GM23248 (cell line): ENCODE data around the gene SMIM3.

Source experiments
- EZH2 ChIP-seq: fragments of 200-600 bp; sonication (generic); IDR thresholded peaks from 2 replicates; pipeline ENCODE4 v1.6.1; 2018; ENCODE audit warnings: antibody characterized with exemption, mild to moderate bottlenecking; ENCODE audit not compliant: insufficient read depth, poor library complexity, severe bottlenecking
- EZH2phosphoT487 ChIP-seq: fragments of 200-600 bp; sonication (generic); IDR thresholded peaks from 2 replicates; pipeline ENCODE4 v1.6.1; 2018; ENCODE audit warnings: antibody characterized with exemption, moderate library complexity, mild to moderate bottlenecking, low read depth; ENCODE audit not compliant: insufficient read depth

DNA sequence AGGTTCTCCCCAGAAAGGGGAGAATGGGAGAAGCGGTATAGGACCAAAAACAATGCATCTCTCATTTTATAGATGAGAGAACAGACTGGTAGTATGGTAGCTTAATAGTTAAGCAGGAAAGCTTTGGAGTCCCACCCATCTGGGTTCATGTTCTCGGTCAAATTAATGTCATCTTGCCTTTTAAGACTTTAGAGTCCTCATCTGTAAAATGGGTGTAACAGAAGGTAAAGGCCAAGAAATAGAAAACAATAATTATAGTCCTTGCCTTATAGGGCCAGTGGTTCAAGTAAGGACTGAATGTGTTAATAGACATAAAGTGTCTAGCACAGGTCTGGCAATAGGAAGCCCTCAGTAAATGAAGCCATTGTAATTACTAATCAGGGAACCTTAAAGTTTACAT, 16.4 kb downstream of the SMIM3 start:
- TF ChIP-seq EZH2phosphoT487: no peak
- no peak for TF ChIP-seq EZH2
